Measurements from ENCODE around the gene YIPF2. TPM values are rescaled to one million over a fixed set of nuclear protein-coding genes. Genes with fewer than 3 reads are reported as not detected.

The YIPF2 gene
- total and polyA plus RNA-seq, 2 of the 4 experiments (the other 2 are of a cell fraction) = 61.5 to 78.0 TPM

GRCh38 chr19:10922638-10923014 lies 5.8 kb downstream of the YIPF2 start:
- no peak overlapping the region for H3K4ac ChIP-seq (ENCODE audit: low read depth, low read length)
- H3K36me3 ChIP-seq (ENCODE audit: control insufficient read depth, insufficient read depth, low read length) = peaks cover 62% of the 10 kb centered on the region
- no peak overlapping the region for H2BK20ac ChIP-seq (ENCODE audit: low read depth, low read length)
- CTCF ChIA-PET = no interaction called here
- no peak overlapping the region for H3K18ac ChIP-seq (ENCODE audit: low read depth, low read length)
- no peak overlapping the region for H3K4me3 ChIP-seq (ENCODE audit: insufficient read depth, low read depth, low read length)
- no peak overlapping the region for H3K4me2 ChIP-seq (ENCODE audit: low read depth, low read length)
- H2AK5ac ChIP-seq (ENCODE audit: low read depth, low read length) = no peak overlapping the region
- no peak overlapping the region for H4K91ac ChIP-seq (ENCODE audit: insufficient read depth, low read depth, low read length)
- peaks cover 10 to 17% of the 10 kb centered on the region in 2 experiments for H3K79me1 ChIP-seq (ENCODE audit: low read depth in 1 of 2, low read length in 2 of 2)
- H3K9ac ChIP-seq (ENCODE audit: low read depth, low read length) = no peak overlapping the region
- no peak overlapping the region for H3K23ac ChIP-seq (ENCODE audit: low read depth, low read length)
- in situ Hi-C loops (cut with MboI; ENCODE audit: low sequenced_read_pairs) (no loop called here), dilution Hi-C loops (cut with HindIII; ENCODE audit: low sequenced_read_pairs, unreplicated experiment) (no loop called here), intact Hi-C loops (cut with micrococcal nuclease) (no loop called here)
- no peak for DNase-seq
- H3K9me3 ChIP-seq (ENCODE audit: control insufficient read depth, insufficient read depth, low read length) = no peaks in the 10 kb centered on the region
- no peak overlapping the region for H4K5ac ChIP-seq (ENCODE audit: low read depth, low read length)
- H4K20me1 ChIP-seq (ENCODE audit: insufficient read depth, low read length) = 0 out of 2 replicates have a peak, but pooled peaks cover 5% of the 10 kb centered on the region
- POLR2A ChIA-PET (ENCODE audit: unreplicated experiment) = no interaction called here
- no peak overlapping the region for H2AFZ ChIP-seq (replicated peaks; ENCODE audit: low read length, poor library complexity)
- no peak overlapping the region for H2BK15ac ChIP-seq (ENCODE audit: low read depth, low read length)
- H3K56ac ChIP-seq (ENCODE audit: extremely low read depth, insufficient read depth, low read length) = no peak overlapping the region
- no peak for TF ChIP-seq MAZ (IDR thresholded peaks at IDR 0.05; ENCODE audit: borderline replicate concordance, low read depth, low read length)
- TF ChIP-seq NFE2L2 (IDR thresholded peaks at IDR 0.05; ENCODE audit: low read depth, low read length) = no peak
- TF ChIP-seq CTCF (conservative IDR thresholded peaks at IDR 0.05; ENCODE audit: low read depth, low read length) = no peak
- no peak for TF ChIP-seq CHD1 (IDR thresholded peaks at IDR 0.05; ENCODE audit: low read depth, low read length)
- TF ChIP-seq CEBPB (IDR thresholded peaks at IDR 0.05; ENCODE audit: low read depth, low read length) = no peak
- TF ChIP-seq BHLHE40 (IDR thresholded peaks at IDR 0.05; ENCODE audit: low read depth, low read length) = no peak
- no peak for TF ChIP-seq POLR2A (IDR thresholded peaks at IDR 0.05; ENCODE audit: low read depth, low read length)
- no peak for TF ChIP-seq USF2 (IDR thresholded peaks at IDR 0.05; ENCODE audit: low read depth, low read length)
- TF ChIP-seq MXI1 (IDR thresholded peaks at IDR 0.05; ENCODE audit: borderline replicate concordance, low read depth, low read length) = no peak
- no peak for TF ChIP-seq FOS (IDR thresholded peaks at IDR 0.05; ENCODE audit: low read depth, low read length)
- no peak for TF ChIP-seq ELK1 (IDR thresholded peaks at IDR 0.05; ENCODE audit: borderline replicate concordance, low read depth, low read length)
- TF ChIP-seq RAD21 (IDR thresholded peaks at IDR 0.05; ENCODE audit: low read length) = no peak
- TF ChIP-seq SMC3 (IDR thresholded peaks at IDR 0.05; ENCODE audit: low read depth, low read length) = no peak
- no peak for TF ChIP-seq RFX5 (IDR thresholded peaks at IDR 0.05; ENCODE audit: low read depth, low read length)
- TF ChIP-seq MAFK (IDR thresholded peaks at IDR 0.05; ENCODE audit: low read depth, low read length) = no peak
- TF ChIP-seq RCOR1 (IDR thresholded peaks at IDR 0.05; ENCODE audit: insufficient replicate concordance, low read length) = no peak
- no CpG with 5 or more reads among the region's 13 CpGs for WGBS, 2 experiments (ENCODE audit: extremely low coverage in 2 of 2, insufficient read length in 1 of 2)
- H3K4me1 ChIP-seq (ENCODE audit: control insufficient read depth, insufficient read depth, low read length) = peaks cover 5% of the 10 kb centered on the region
- H3K9me1 ChIP-seq (ENCODE audit: insufficient read depth, low read length) = peaks cover 6% of the 10 kb centered on the region
- TSS peak; percentile 46 for BruUV-seq (replicated peaks)
- no peak overlapping the region for H2BK5ac ChIP-seq (ENCODE audit: low read depth, low read length, poor library complexity, severe bottlenecking)
- H4K8ac ChIP-seq (ENCODE audit: low read depth in 2 of 2, low read length in 2 of 2) = no peak overlapping the region
- no peaks in the 10 kb centered on the region for H3K27me3 ChIP-seq (ENCODE audit: control insufficient read depth, insufficient read depth, low read length)
- no peak for ATAC-seq (ENCODE audit: low read depth)
- H2AK9ac ChIP-seq (replicated peaks; ENCODE audit: low read depth, low read length, poor library complexity) = no peak overlapping the region
- H2BK120ac ChIP-seq (ENCODE audit: low read depth, low read length) = no peak overlapping the region
- no peak overlapping the region for H3K14ac ChIP-seq (replicated peaks; ENCODE audit: low read depth, low read length)
- H3K27ac ChIP-seq (ENCODE audit: insufficient read depth, low read length) = no peak overlapping the region
